DOHH2 (cell line): ENCODE measurements around the gene GPX3.

Experiments
- H3F3A ChIP-seq: fragments of 200-600 bp; sonication (generic), shearing (Covaris generic); 2 replicates; pipeline ENCODE4 v1.6.0; 2016; ENCODE audit warnings: antibody characterized with exemption, mild to moderate bottlenecking; ENCODE audit not compliant: control insufficient read depth, insufficient read depth
- H3K27ac ChIP-seq: fragments of 200-600 bp; sonication (generic); 2 replicates; pipeline ENCODE4 v1.5.1; 2014; ENCODE audit warnings: low read depth, mild to moderate bottlenecking, low read length, moderate library complexity
- H3K27me3 ChIP-seq: fragments of 200-600 bp; sonication (generic); 2 replicates; pipeline ENCODE4 v1.6.1; 2014; ENCODE audit warnings: mild to moderate bottlenecking, low read length, mixed read lengths; ENCODE audit not compliant: control insufficient read depth
- H3K36me3 ChIP-seq: fragments of 200-600 bp; sonication (generic); 2 replicates; pipeline ENCODE4 v1.6.1; 2014; ENCODE audit warnings: mild to moderate bottlenecking, low read length, moderate library complexity, mixed read lengths; ENCODE audit not compliant: control insufficient read depth
- H3K4me1 ChIP-seq: fragments of 200-600 bp; sonication (generic); 2 replicates; pipeline ENCODE4 v1.6.1; 2014; ENCODE audit warnings: mild to moderate bottlenecking, low read length, mixed read lengths; ENCODE audit not compliant: control insufficient read depth
- H3K4me2 ChIP-seq: fragments of 200-600 bp; sonication (generic); 2 replicates; pipeline ENCODE4 v1.6.0; 2014; ENCODE audit warnings: mild to moderate bottlenecking, low read length, moderate library complexity
- H3K4me3 ChIP-seq: fragments of 200-600 bp; sonication (generic); 2 replicates; pipeline ENCODE4 v1.5.1; 2014; ENCODE audit warnings: mild to moderate bottlenecking, low read length, mixed read lengths
- H3K79me2 ChIP-seq: fragments of 200-600 bp; sonication (generic); 2 replicates; pipeline ENCODE4 v1.6.1; 2014; ENCODE audit warnings: mild to moderate bottlenecking, low read length, mixed read lengths; ENCODE audit not compliant: control insufficient read depth
- H3K9me2 ChIP-seq: fragments of 200-600 bp; sonication (generic); replicated peaks from 2 replicates; pipeline ENCODE4 v1.6.1; 2014; ENCODE audit warnings: mild to moderate bottlenecking, low read length, mixed read lengths; ENCODE audit not compliant: control insufficient read depth
- H3K9me3 ChIP-seq: fragments of 200-600 bp; sonication (generic); 2 replicates; pipeline ENCODE4 v1.6.1; 2014; ENCODE audit warnings: antibody characterized with exemption, low read length, mixed read lengths; ENCODE audit not compliant: control insufficient read depth, insufficient read depth
- H4K20me1 ChIP-seq: fragments of 200-600 bp; sonication (generic); 2 replicates; pipeline ENCODE4 v1.6.0; 2014; ENCODE audit warnings: low read depth, mild to moderate bottlenecking, antibody characterized with exemption, low read length, moderate library complexity; ENCODE audit not compliant: control insufficient read depth, insufficient read depth
- CTCF ChIP-seq: fragments of 200-600 bp; sonication (generic); IDR thresholded peaks from one replicate; pipeline ENCODE4 v1.5.1; 2014; ENCODE audit warnings: antibody characterized with exemption, mild to moderate bottlenecking, low read depth, low read length; ENCODE audit not compliant: poor library complexity, severe bottlenecking
- EZH2phosphoT487 ChIP-seq: fragments of 200-600 bp; sonication (generic); IDR thresholded peaks from 2 replicates; pipeline ENCODE4 v1.6.1; 2017; ENCODE audit warnings: borderline replicate concordance, mild to moderate bottlenecking, antibody characterized with exemption, low read length, moderate library complexity, mixed read lengths

Gene GPX3

GRCh38 chr5:151033217-151033934 lies 13.0 kb downstream of the GPX3 start:
- Histone ChIP-seq H3F3A (no peaks in the 10 kb centered on the region), H3K79me2 (no peaks in the 10 kb centered on the region), H3K4me3 (no peak overlapping the region), H3K27me3 (no peaks in the 10 kb centered on the region), H3K4me1 (no peaks in the 10 kb centered on the region), H3K27ac (no peak overlapping the region), H3K9me3 (no peaks in the 10 kb centered on the region), H3K36me3 (peaks cover 77% of the 10 kb centered on the region), H3K9me2 (no peaks in the 10 kb centered on the region), H3K4me2 (no peak overlapping the region), H4K20me1 (no peaks in the 10 kb centered on the region)
- TF ChIP-seq EZH2phosphoT487 (no peak), CTCF (no peak)

GRCh38 chr5:151034422-151035379 lies 14.3 kb downstream of the GPX3 start:
- no peak for TF ChIP-seq CTCF
- no peak for TF ChIP-seq EZH2phosphoT487
- no peaks in the 10 kb centered on the region for H3K79me2 ChIP-seq
- H3K4me1 ChIP-seq: no peaks in the 10 kb centered on the region
- H3K27ac ChIP-seq: no peak overlapping the region
- H3K4me3 ChIP-seq: no peak overlapping the region
- H3F3A ChIP-seq: no peaks in the 10 kb centered on the region
- H4K20me1 ChIP-seq: no peaks in the 10 kb centered on the region
- H3K4me2 ChIP-seq: no peak overlapping the region
- peaks cover 79% of the 10 kb centered on the region for H3K36me3 ChIP-seq
- H3K9me3 ChIP-seq: no peaks in the 10 kb centered on the region
- H3K9me2 ChIP-seq: no peaks in the 10 kb centered on the region
- no peaks in the 10 kb centered on the region for H3K27me3 ChIP-seq

- no peaks in the 10 kb centered on the region for H3K4me1 ChIP-seq
- no peaks in the 10 kb centered on the region for H3F3A ChIP-seq
- no peak overlapping the region for H3K4me2 ChIP-seq
- H3K4me3 ChIP-seq: no peak overlapping the region
- no peaks in the 10 kb centered on the region for H3K79me2 ChIP-seq
- H3K27me3 ChIP-seq: no peaks in the 10 kb centered on the region
- no peak for TF ChIP-seq EZH2phosphoT487
- TF ChIP-seq CTCF: no peak
- no peaks in the 10 kb centered on the region for H3K9me2 ChIP-seq
- H3K36me3 ChIP-seq: peaks cover 86% of the 10 kb centered on the region
- H4K20me1 ChIP-seq: no peaks in the 10 kb centered on the region
- no peak overlapping the region for H3K27ac ChIP-seq
- H3K9me3 ChIP-seq: no peaks in the 10 kb centered on the region
These were observed 16.2 kb downstream of the GPX3 start for GRCh38 chr5:151036556-151036955.
